Retina (tissue), 1 donor: ENCODE measurements around the gene PID1.
"Not testable (repeated sequence)": the region's sequence is repeated elsewhere in the genome, so short reads cannot be mapped to it uniquely, and the experiment has no call there.

ENCODE experiments used
- DNase-seq: peaks from one replicate; pipeline ENCODE4 v3.0.0-alpha.2; 2016

Gene PID1

GRCh38 chr2:229206548-229206947, 64.5 kb downstream of the PID1 start:
- DNase-seq, result peak; percentile 15

DNA sequence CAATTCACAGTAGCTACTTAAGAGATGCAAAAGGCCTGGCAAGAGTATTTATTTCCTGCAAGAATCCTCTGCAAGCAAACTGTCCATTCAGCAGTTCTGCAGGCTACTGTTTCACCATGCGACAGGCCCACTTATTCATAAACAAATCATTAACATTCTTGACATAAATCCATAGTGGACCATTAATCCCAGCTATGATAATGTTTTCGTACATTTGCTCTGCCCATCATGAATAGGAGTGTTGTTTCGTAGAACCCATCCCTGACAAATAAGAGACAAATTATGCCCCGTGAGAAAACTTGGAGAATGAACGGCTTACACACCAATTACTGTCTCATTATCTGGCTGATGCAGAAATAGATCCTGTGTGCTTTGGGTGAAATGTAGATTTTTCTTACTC, 65.4 kb downstream of the PID1 start:
- peak; percentile 43 for DNase-seq

DNA sequence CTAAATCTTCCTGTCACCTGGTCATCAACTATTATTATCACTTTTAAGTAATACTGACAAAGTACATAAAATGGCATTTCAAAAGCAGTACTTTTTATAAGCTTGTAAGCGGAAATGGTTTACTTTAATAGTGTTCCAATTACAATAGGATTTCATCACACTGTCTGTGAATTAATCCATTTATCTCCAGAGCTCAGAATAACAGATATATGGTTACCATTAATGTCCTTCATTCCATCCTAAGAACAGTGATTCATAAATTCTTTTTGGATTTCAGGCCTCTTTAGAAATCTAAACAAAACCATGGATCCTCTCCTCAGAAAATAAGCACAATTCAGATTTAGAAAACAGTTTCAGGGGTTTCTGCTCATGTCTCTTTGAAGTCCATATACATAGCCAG, 68.4 kb downstream of the PID1 start:
- DNase-seq, result no peak

GRCh38 chr2:229201521-229201920, 69.6 kb downstream of the PID1 start:
- DNase-seq, result no peak

DNA sequence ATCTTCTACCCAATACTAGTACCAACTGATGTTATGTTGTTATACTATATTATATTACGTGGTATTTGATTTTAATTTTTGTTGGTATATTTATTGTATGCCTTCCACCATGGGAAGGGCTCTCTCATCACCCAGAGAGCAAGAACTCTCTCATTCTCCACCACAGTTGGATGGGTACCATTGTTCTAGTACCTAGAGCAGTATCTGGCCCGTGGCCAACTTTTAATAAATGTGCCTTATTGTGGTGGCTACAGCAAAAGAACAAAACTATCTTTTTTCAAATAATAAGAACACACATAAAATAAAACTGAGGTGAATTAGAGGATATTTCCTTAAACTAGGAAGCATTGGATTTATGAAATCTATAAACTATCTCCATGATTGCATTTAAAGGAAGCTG, 71.8 kb downstream of the PID1 start:
- DNase-seq, result no peak

DNA sequence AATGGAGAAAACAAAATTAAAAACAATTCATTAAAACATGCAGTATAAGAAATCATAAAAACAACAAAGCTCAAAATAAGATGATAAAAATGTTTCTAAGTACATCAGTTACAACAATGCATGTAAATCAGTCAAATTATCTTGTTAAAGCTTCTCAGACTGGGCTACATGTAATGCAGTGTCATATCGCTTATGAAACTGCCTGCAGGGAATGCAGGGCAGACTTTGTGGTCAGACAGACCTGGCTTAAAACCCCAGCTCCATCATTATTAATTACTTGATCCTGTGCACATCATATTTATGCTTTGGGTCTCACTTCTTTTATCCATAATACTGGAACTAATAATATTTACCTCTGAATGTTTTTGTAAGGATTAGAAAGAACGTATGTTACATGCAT, 74.6 kb downstream of the PID1 start:
- no peak for DNase-seq

DNA sequence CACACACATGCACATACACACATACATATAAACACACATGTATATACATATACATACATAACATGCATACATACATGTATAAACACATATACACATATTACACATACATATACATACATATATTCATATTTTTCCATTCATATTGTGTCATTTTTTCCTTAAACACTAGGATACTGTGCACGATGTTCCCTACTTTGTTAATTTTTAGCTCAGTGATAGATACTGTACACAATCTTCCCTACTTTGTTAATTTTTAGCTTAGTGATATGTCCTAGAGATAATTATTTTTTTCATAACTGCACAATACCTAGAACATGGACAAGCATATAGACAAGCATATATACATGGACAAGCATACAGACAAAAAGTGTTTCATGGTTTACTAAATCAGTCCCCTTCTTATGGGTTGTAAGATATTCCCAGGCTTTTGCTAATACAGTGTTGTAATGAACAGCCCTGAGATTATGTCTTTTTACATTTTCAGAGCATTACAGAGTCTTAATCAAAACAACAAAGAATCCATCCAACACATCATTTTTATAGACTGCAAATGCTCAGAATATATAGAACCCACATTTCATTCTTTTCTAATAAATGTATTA, 75.6 kb downstream of the PID1 start:
- no peak for DNase-seq

DNA sequence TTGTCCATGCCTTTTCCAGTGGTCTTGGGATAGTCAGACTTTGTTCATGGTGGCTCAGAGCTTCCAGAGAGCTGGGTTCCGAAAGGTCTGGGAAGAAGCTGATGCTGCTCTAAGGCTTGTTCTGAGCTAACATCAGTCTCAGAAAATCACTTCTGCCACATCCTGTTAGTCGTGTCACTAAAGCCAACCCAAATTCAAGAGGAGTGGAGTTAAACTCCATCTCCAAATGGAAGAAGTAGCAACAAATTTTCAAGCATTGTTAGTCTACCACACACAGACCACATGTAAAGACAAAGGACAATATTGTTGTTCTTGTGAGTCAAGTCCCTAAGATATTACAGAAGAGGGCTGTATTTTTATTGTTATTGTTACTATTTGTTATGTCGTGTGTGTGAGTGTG, 77.8 kb downstream of the PID1 start:
- DNase-seq, result no peak

DNA sequence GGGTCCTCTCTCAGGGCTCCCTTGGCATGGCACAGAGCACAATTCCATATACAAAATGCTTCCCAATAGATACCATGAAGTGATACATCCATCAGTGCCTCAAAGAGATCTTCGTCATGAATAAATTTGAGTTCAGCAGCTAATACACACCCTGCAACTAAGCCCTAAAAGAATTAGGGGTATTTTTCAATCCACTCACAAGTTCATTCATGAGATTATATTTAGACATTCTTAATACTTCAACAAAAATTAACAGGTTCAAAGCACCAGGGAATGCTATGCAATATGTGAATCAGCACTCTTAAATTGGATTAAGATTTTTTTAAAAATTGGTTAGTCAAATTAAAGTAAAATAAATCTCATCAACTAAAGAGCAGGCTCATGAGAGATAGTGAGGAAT, 79.7 kb downstream of the PID1 start:
- no peak for DNase-seq

GRCh38 chr2:229187123-229187522, 84.0 kb downstream of the PID1 start:
- not testable (repeated sequence) for DNase-seq

- no peak for DNase-seq
These were observed 89.4 kb downstream of the PID1 start for GRCh38 chr2:229181641-229182040.

GRCh38 chr2:229180658-229181057, 90.4 kb downstream of the PID1 start:
- no peak for DNase-seq

GRCh38 chr2:229179628-229180027, 91.5 kb downstream of the PID1 start:
- DNase-seq, result no peak

GRCh38 chr2:229178706-229179105, 92.4 kb downstream of the PID1 start:
- DNase-seq, result no peak

DNA sequence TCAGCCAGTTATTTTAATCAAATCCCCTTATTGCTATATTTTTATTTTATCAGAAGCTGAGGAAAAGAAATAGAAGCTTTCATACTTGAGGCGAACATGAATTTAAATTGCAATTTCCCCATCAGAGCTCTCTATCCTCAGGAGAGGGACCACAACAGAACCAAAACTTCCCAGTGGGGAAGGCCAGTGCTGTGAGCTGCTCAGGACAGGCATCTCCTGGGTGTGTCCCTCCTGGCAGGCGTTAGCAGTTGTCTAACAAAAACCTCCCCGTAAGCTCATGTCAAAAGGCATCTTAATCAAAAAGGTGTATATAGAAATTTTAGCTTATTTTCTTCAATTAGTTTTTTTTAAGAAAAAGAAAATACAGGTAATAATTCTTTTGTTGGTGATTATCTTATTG, 93.0 kb downstream of the PID1 start:
- DNase-seq, result no peak

- no peak for DNase-seq
These were observed 95.0 kb downstream of the PID1 start for GRCh38 chr2:229176136-229176535.

DNA sequence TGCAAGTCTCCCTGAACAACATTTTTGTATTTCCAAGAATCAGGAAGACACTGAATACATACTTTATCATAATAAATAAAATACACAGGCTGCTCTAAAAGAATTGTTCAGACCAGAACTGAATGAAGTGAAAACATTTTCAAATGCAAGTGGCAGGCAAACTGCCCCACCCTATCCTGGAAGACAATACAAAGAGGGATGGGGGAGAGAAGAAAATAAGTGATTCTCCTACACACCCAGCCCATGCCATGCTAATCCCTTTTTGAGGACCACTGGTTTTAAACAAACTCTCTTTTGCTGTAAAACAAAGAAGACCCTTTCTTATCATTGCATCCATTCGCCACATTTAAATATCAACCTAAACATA, 95.6 kb downstream of the PID1 start:
- DNase-seq, result no peak

DNA sequence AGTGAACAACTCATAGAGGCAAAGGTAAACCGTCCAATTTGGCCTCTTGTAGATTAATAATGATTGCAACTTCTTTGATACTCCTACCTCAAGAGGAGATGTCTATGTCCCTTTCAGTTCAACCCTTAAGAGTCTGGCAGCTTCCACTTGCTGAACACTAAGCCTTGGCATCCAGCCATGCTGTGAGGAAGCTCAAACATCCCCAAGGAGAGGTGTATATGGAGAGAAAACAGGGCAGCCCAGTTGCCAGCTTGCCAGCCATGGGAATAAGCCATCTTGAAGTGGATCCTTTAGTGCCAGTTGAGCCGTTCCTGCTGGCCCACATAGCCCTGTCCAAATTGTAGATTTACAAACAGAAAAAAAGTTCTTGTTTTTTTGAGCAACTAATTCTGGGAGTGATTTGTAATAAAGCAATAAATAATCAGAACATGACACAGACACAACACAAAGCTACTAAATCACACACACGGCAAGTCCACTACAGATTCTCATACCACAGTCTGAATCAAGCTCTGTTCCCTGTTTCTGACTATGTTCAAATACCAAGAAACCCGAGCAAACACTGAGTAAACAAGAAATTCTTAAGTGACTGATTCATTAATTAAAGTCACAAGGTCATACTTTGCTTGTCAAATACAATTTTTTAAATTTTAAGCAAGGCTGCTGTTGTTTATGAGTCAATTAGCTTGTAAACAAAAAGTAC, 96.1 kb downstream of the PID1 start:
- no peak for DNase-seq

- DNase-seq, result no peak
These were observed 97.2 kb downstream of the PID1 start for GRCh38 chr2:229173825-229174359.

GRCh38 chr2:229170916-229171315, 100.2 kb downstream of the PID1 start:
- DNase-seq, result no peak

GRCh38 chr2:229170171-229170570, 100.9 kb downstream of the PID1 start:
- no peak for DNase-seq

DNA sequence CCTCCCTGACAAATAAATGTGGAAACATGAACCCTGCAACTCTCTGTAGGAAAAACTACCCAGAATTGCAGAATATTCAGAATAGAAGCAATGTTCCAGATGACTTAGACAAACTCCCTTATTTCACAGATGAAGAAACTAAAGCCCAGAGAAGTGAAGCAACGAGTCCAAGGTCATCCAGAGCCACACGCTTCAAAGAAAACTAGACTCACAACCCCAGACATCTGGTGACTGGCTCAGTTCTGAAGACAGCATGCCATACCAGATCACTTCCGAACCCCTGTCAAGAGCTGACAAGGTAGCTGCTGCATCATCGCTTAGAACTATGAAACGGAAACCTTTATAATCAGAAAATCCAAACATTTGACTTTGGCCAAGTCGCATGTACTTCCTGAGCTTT, 101.3 kb downstream of the PID1 start:
- no peak for DNase-seq

DNA sequence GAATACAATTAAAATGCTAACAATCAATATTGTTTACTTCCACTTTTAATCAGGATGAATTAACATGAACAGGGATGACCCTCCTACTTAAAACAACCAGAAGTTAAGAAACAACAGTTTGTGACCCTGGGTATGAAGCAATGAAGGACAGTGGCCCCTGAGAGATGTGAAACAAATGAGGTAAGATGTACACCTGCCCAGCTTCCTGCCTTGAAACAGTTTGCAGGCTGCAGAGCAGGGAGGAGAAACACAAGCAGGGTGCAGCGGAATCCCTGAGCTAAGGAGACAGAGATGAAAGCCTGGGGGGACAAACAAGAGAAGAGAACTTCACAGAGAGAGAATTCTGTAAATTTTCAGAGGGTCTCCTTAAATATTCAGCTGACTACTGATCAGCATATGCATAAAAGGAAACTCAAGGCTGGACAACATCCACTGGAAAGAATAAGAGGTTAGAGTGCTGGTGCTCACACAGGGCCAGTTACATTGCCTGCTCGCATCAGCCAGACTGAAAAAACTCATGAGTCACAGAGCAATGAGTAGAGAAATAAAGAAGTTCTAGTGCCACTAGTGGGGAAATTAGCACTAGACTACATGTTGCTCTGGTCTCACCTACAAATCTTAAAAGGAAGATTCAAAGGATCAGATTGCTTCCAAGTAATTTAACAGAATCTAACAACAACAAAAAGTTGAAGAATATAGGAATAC, 106.4 kb downstream of the PID1 start:
- no peak for DNase-seq

- no peak for DNase-seq
These were observed 107.2 kb downstream of the PID1 start for GRCh38 chr2:229163893-229164292.
